ENCODE results near the gene TESK2.

DNA sequence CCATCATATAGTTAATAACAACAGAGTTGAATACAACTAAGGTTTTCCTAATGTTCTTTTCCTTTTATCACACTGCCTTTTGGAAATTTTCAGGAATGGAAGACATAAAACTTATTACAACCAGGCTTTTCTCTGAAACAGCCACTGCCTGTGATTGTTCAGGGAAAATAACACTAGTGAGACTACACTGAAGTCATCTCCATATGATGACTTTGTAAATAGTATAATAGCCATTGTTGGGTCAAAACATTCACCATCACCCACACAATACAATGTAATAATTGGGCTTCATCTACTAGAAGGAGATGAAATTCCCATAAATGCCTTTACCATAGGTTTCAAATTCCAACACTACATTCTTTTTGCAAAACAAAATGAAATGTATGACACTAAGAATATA, 5.0 kb downstream of the TESK2 start:
- no peak for TF ChIP-seq EZH2 (IDR thresholded peaks at IDR 0.05; ENCODE audit: insufficient read depth, poor library complexity, severe bottlenecking)
- TF ChIP-seq EZH2phosphoT487 (IDR thresholded peaks at IDR 0.05; ENCODE audit: insufficient read depth, low read depth) = no peak

All from GM23248 (cell line).